Smooth muscle cell (in vitro differentiated cells): ENCODE results near the gene MYO5A. TPM values are rescaled to one million over a fixed set of nuclear protein-coding genes. Genes with fewer than 3 reads are reported as not detected.

Experiments
- DNase-seq: peaks from one replicate; lab custom pipeline; 2025; ENCODE audit not compliant: unreplicated experiment; lab: John Stamatoyannopoulos, UW
- H2AFZ ChIP-seq: fragments of 200-600 bp; sonication (generic); 2 replicates; pipeline ENCODE4 v1.6.0; 2016; ENCODE audit warnings: antibody characterized with exemption, low read depth, mild to moderate bottlenecking
- H3F3A ChIP-seq: fragments of 200-600 bp; sonication (generic); 2 replicates; pipeline ENCODE4 v1.6.0; 2017; ENCODE audit warnings: antibody characterized with exemption, low read depth
- H3K27ac ChIP-seq: fragments of 200-600 bp; sonication (generic); 2 replicates; pipeline ENCODE4 v1.5.1; 2016; ENCODE audit warnings: low read depth, mild to moderate bottlenecking
- H3K27me3 ChIP-seq: fragments of 200-600 bp; sonication (generic); 2 replicates; pipeline ENCODE4 v1.6.1; 2016; ENCODE audit warnings: low read depth, mild to moderate bottlenecking
- H3K36me3 ChIP-seq: fragments of 200-600 bp; sonication (generic); 2 replicates; pipeline ENCODE4 v1.5.1; 2016; ENCODE audit warnings: low read depth
- H3K4me1 ChIP-seq: fragments of 200-600 bp; sonication (generic); 2 replicates; pipeline ENCODE4 v1.5.1; 2016; ENCODE audit warnings: low read depth
- H3K4me2 ChIP-seq: fragments of 200-600 bp; sonication (generic); 2 replicates; pipeline ENCODE4 v1.6.0; 2016; ENCODE audit warnings: mild to moderate bottlenecking
- H3K4me3 ChIP-seq: fragments of 200-600 bp; sonication (generic); 2 replicates; pipeline ENCODE4 v1.5.1; 2016; ENCODE audit warnings: mild to moderate bottlenecking
- H3K79me2 ChIP-seq: fragments of 200-600 bp; sonication (generic); 2 replicates; pipeline ENCODE4 v1.6.0; 2016; ENCODE audit warnings: low read depth, mild to moderate bottlenecking
- H3K9ac ChIP-seq: fragments of 200-600 bp; sonication (generic); 2 replicates; pipeline ENCODE4 v1.6.0; 2016; ENCODE audit warnings: low read depth
- H3K9me3 ChIP-seq: fragments of 200-600 bp; sonication (generic); replicated peaks from 2 replicates; pipeline ENCODE4 v1.5.1; 2016; ENCODE audit warnings: low read depth
- H4K20me1 ChIP-seq: fragments of 200-600 bp; sonication (generic); 2 replicates; pipeline ENCODE4 v1.6.0; 2016; ENCODE audit warnings: low read depth
- CTCF ChIP-seq: fragments of 200-600 bp; sonication (generic); IDR thresholded peaks from 2 replicates; pipeline ENCODE4 v1.5.1; 2017; ENCODE audit warnings: borderline replicate concordance, mild to moderate bottlenecking, antibody characterized with exemption; ENCODE audit not compliant: insufficient read depth, poor library complexity, severe bottlenecking
- WGBS: methylation state at CpG from one replicate; pipeline ENCODE4 v1.1.7; 2016; ENCODE audit warnings: low lambda C conversion rate; 5-methylcytosine and 5-hydroxymethylcytosine counted together
- polyA plus RNA-seq: library from polyadenylated mRNA; unstranded; fragments of >200 nt; fragmentation: Nextera tagmentation; extraction: Ambion mirVana; gene quantifications from 2 replicates; pipeline ENCODE4 v1.2.1, GENCODE V29; 2016
- total RNA-seq: library from RNA; depleted of rRNA; stranded (reverse); fragments of >200 nt; gene quantifications from 2 replicates; pipeline ENCODE4 v1.2.3, GENCODE V29; 2014

MYO5A gene
- total and polyA plus RNA-seq, 2 experiments from 2014 or later, result 29.4 to 68.8 TPM

- Histone ChIP-seq H3F3A (no peaks in the 10 kb centered on the region), H3K4me1 (peaks cover 21% of the 10 kb centered on the region), H3K27ac (peak overlapping the region; percentile 44), H3K27me3 (no peaks in the 10 kb centered on the region), H3K36me3 (no peaks in the 10 kb centered on the region), H3K9ac (no peak overlapping the region), H2AFZ (no peak overlapping the region), H3K4me2 (peak overlapping the region; percentile 55), H3K9me3 (no peaks in the 10 kb centered on the region), H3K79me2 (peaks cover 89% of the 10 kb centered on the region), H4K20me1 (peaks cover 67% of the 10 kb centered on the region), H3K4me3 (no peak overlapping the region)
- no peak for DNase-seq
- WGBS, result 76% methylated on average over 2 of the region's 2 CpGs
- TF ChIP-seq CTCF, result no peak
Measured at GRCh38 chr15:52511084-52511483, 17.6 kb downstream of the MYO5A start.

- no peak overlapping the region for H3K4me3 ChIP-seq
- H3K27ac ChIP-seq, result peak overlapping the region; percentile 42
- no peak overlapping the region for H2AFZ ChIP-seq
- peaks cover 60% of the 10 kb centered on the region for H4K20me1 ChIP-seq
- DNase-seq, result no peak
- H3K27me3 ChIP-seq, result no peaks in the 10 kb centered on the region
- no peaks in the 10 kb centered on the region for H3K9me3 ChIP-seq
- H3K79me2 ChIP-seq, result peaks cover 89% of the 10 kb centered on the region
- no peak for TF ChIP-seq CTCF
- peaks cover 21% of the 10 kb centered on the region for H3K4me1 ChIP-seq
- no peaks in the 10 kb centered on the region for H3K36me3 ChIP-seq
- no peaks in the 10 kb centered on the region for H3F3A ChIP-seq
- peak overlapping the region; percentile 42 for H3K4me2 ChIP-seq
- no peak overlapping the region for H3K9ac ChIP-seq
- 28% methylated on average over 3 of the region's 3 CpGs for WGBS
Measured at GRCh38 chr15:52509500-52510245, 19.0 kb downstream of the MYO5A start.

- H3K9ac ChIP-seq, result no peak overlapping the region
- no peak overlapping the region for H3K27ac ChIP-seq
- peaks cover 84% of the 10 kb centered on the region for H3K79me2 ChIP-seq
- peaks cover 44% of the 10 kb centered on the region for H4K20me1 ChIP-seq
- H3K4me3 ChIP-seq, result no peak overlapping the region
- peaks cover 3% of the 10 kb centered on the region for H3F3A ChIP-seq
- H2AFZ ChIP-seq, result no peak overlapping the region
- no peak for TF ChIP-seq CTCF
- no peaks in the 10 kb centered on the region for H3K9me3 ChIP-seq
- 82% methylated on average over 6 of the region's 6 CpGs for WGBS
- no peaks in the 10 kb centered on the region for H3K27me3 ChIP-seq
- H3K4me2 ChIP-seq, result no peak overlapping the region
- no peak for DNase-seq
- no peaks in the 10 kb centered on the region for H3K36me3 ChIP-seq
- peaks cover 24% of the 10 kb centered on the region for H3K4me1 ChIP-seq
Measured at GRCh38 chr15:52506549-52506948, 22.1 kb downstream of the MYO5A start.

- H3K36me3 ChIP-seq, result no peaks in the 10 kb centered on the region
- no peaks in the 10 kb centered on the region for H3K27me3 ChIP-seq
- no peak overlapping the region for H2AFZ ChIP-seq
- DNase-seq, result no peak
- peaks cover 31% of the 10 kb centered on the region for H4K20me1 ChIP-seq
- H3K4me1 ChIP-seq, result peaks cover 14% of the 10 kb centered on the region
- H3F3A ChIP-seq, result peaks cover 3% of the 10 kb centered on the region
- H3K79me2 ChIP-seq, result peaks cover 85% of the 10 kb centered on the region
- peak overlapping the region; percentile 75 for H3K27ac ChIP-seq
- no peak overlapping the region for H3K4me3 ChIP-seq
- H3K4me2 ChIP-seq, result no peak overlapping the region
- WGBS, result 93% methylated on average over 6 of the region's 6 CpGs
- no peak overlapping the region for H3K9ac ChIP-seq
- no peak for TF ChIP-seq CTCF
- H3K9me3 ChIP-seq, result no peaks in the 10 kb centered on the region
Measured at GRCh38 chr15:52505151-52505550, 23.5 kb downstream of the MYO5A start.
